Measurements from ENCODE around the gene ACCSL.

- TF ChIP-seq YY1 (IDR thresholded peaks at IDR 0.05; ENCODE audit: low read depth) (no peak), RAD21 (IDR thresholded peaks at IDR 0.05; ENCODE audit: low read depth) (no peak)
Measured at GRCh38 chr11:44049832-44050231, 2.1 kb downstream of the ACCSL start.

Measured in Ishikawa (cell line).